AG09319 (cell line): ENCODE results near the gene AGTPBP1.

ENCODE experiments used
- DNase-seq: peaks from one replicate; pipeline ENCODE4 v3.0.0-alpha.2; 2010; ENCODE audit warnings: low read depth; ENCODE audit errors: extremely low read depth
- TF ChIP-seq, protein P1 (sequence below): IDR thresholded peaks from 2 replicates; pipeline ENCODE4 v1.5.1; 2011; ENCODE audit warnings: low read depth, mild to moderate bottlenecking, inconsistent platforms, low read length, moderate library complexity

The AGTPBP1 gene

DNA sequence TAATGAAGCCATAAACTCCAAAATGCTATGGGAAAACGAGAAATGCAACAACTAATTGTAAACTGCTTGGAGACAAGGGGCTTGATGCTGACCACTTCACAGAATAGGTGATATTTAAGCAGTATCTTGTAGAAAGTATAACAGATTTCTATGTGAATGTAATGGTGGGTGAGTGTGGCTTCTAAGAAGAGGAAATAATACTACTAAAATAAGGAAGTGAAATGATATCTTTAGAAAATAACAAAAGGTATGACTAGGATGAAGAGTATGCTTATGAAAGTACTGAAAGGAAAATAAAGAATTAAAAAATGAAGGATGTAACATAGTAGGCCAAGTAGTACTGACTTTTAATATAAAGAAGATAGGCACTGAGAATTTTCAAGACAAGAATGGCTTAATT is 94.2 kb downstream of the AGTPBP1 start:
- no peak for DNase-seq
- TF ChIP-seq, protein P1, sequence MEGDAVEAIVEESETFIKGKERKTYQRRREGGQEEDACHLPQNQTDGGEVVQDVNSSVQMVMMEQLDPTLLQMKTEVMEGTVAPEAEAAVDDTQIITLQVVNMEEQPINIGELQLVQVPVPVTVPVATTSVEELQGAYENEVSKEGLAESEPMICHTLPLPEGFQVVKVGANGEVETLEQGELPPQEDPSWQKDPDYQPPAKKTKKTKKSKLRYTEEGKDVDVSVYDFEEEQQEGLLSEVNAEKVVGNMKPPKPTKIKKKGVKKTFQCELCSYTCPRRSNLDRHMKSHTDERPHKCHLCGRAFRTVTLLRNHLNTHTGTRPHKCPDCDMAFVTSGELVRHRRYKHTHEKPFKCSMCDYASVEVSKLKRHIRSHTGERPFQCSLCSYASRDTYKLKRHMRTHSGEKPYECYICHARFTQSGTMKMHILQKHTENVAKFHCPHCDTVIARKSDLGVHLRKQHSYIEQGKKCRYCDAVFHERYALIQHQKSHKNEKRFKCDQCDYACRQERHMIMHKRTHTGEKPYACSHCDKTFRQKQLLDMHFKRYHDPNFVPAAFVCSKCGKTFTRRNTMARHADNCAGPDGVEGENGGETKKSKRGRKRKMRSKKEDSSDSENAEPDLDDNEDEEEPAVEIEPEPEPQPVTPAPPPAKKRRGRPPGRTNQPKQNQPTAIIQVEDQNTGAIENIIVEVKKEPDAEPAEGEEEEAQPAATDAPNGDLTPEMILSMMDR = no peak

DNA sequence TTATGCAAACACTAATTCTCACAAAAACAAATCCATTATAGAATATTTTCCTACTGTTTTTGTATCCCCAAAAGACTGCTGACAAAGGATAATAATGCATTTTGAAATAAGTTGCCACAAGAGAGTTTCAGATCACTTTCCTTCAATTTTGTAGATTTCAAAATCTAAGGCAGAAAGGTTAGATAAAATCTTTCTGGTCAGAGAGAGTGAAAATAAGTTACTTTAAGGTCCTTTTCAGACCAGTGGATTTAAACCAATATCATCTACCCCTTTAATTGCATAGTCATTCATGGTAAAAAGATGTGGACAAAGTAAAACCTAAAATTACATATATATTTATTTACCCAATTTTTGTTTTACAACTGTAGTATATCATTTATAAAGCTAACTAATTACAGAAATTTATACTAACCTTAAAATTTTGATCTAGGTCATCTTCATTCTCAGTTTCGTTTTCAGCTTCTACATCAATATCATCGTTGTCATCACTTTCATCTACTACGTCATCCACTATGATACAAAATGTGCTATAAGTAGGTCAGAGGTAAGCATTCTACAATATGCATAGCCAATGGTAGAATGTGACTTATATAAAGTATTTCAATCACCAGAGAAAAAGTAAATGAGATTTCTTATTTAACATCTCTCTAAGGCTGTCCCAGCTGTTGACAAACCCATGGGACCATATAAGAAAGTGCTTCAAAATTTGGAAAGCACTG is 95.7 kb downstream of the AGTPBP1 start:
- TF ChIP-seq, protein P1 = no peak
- DNase-seq = no peak

DNA sequence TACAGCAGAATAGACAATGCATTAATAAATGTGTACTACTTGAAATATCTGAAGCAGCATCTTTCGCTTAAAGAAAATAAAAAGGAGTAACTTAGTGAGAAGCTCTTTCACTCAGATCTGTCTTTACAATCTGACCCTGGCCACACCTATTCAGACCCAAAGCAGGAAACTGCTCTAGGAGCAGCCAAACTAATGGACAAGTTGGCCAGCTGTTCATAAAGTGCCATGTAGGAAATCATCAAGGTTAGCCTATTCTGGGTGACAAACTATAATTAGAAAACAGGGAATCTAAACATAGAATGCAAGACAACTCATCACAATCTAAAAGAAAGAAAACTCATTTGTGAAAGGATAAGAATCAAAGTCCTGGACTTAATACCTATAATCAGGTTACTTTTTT is 101.3 kb downstream of the AGTPBP1 start:
- DNase-seq = no peak
- TF ChIP-seq, protein P1 = no peak

DNA sequence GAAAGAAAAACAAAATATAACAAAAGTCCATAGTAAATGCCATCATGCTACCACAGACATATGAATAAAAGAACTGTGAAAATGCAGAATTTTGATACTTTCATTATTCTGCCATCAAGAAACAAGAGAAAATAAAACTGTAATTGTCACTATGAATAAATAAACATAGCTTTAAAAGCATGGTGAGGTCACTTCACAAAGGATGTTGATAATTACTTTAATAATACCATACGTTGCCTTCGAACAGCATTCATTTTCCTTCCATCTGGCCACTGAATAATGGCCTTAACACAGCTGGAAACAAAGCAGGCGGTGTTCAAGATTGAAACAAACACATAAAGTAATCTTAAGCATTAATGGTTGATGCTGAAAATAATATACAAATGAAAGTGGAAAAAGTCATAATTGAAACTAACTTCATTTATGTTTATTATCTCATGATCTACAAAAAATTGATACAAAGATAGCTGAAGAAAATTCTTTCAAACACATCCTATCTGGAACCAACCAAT is 102.0 kb downstream of the AGTPBP1 start:
- DNase-seq = no peak
- TF ChIP-seq, protein P1 = no peak

DNA sequence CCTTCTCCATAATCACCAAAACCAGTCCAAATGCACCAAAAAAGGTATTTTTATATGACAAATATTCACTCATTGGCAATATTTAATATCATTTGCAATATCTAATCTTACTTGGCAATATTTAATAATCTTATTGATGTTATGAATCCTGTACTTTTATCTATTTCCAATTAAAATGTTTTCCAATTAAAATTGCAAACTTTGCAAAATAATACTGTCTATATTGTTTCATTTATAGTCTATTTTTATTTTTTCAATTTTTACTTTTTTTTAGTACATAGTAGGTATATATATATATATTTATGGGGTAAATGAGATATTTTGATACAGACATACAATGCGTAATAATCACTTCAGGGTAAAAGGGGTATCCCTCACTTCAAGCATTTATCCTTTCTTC is 109.9 kb downstream of the AGTPBP1 start:
- TF ChIP-seq, protein P1 = no peak
- no peak for DNase-seq

DNA sequence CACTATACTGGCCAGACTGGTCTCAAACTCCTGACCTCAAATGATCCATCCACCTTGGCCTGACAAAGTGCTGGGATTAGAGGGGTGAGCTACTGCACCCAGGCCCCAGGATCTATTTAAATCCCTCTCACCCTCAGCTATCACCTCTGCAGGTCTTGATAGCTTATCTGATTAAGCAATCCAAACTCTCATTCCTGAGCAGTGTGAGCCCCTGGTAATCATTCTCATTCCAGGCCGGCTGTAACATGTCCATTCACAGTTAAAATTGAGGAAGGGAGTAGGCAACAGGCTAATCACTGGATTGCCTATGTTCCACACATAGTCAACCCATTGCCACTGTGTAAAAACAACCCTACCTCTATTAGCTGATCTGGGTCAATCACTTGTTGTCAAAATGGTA is 111.1 kb downstream of the AGTPBP1 start:
- TF ChIP-seq, protein P1 = no peak
- DNase-seq = no peak

DNA sequence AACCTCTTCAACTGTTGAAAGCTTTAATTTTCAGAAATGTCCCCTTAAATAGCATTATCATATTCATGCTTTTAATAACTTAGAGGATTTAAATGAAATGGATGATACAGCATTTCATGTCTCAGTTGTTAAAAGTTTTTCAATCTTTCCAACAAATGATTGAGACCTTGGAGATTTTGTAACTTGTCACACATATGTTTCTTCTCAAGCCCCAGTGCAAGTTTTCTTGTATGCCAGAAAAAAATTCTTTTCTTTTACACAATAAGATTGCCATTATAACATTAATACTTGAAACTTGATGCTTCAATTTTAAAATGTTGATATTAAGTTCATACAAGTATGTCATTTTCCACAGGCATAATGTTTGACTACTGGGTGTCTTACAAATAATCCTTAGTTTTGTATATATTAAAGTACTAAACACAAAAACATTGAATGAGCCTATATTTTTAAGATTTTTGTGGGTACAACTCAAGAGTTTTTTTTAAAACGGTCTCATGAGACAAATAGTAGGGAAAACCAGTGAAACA is 124.5 kb downstream of the AGTPBP1 start:
- TF ChIP-seq, protein P1 = no peak
- no peak for DNase-seq
